Skeletal muscle satellite cell (primary cell): ENCODE results near the gene SFXN5.
A peak's percentile ranks its signal among the peaks of the same experiment; 100 is the strongest.

Experiments used
- H3K27me3 ChIP-seq: 2 replicates; pipeline ENCODE4 v1.7.0; 2013; ENCODE audit warnings: low read length; ENCODE audit not compliant: control insufficient read depth, insufficient read depth
- H3K36me3 ChIP-seq: 2 replicates; pipeline ENCODE4 v1.7.0; 2013; ENCODE audit warnings: mild to moderate bottlenecking, control low read depth, low read length; ENCODE audit not compliant: insufficient read depth
- H3K4me1 ChIP-seq: 2 replicates; pipeline ENCODE4 v1.7.0; 2013; ENCODE audit warnings: low read length; ENCODE audit not compliant: control insufficient read depth, insufficient read depth
- H3K4me2 ChIP-seq: 2 replicates; pipeline ENCODE4 v1.7.0; 2013; ENCODE audit warnings: mild to moderate bottlenecking, low read length
- H3K4me3 ChIP-seq: 2 replicates; pipeline ENCODE4 v1.7.0; 2013; ENCODE audit warnings: low read length
- H3K9ac ChIP-seq: 2 replicates; pipeline ENCODE4 v1.7.0; 2013; ENCODE audit warnings: mild to moderate bottlenecking, low read depth, low read length, moderate library complexity
- H3K9me3 ChIP-seq: replicated peaks from 2 replicates; pipeline ENCODE4 v1.7.0; 2013; ENCODE audit warnings: mild to moderate bottlenecking, control low read depth, low read length

The SFXN5 gene

DNA sequence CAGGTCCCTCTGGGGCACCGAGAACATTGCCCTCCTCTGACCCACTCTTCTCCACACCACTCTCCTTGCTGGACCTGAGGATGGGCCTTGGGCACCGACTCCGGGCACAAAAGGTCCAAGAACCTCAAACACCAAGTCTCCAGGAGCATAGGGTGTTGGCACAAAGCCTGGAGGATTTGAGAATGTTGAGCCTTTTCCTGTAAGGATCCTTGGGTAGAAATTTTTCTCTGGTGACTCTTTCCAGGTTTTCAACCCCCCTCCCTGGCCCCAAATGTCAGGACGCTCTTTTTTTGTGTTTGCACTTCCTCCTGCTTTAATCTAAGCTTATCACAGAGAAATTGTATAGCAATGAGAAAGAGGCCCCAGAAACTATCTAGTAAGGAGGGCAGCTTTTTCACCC, 175.1 kb downstream of the SFXN5 start:
- Histone ChIP-seq H3K4me3 (no peak overlapping the region), H3K9me3 (no peaks in the 10 kb centered on the region), H3K27me3 (peaks cover 62% of the 10 kb centered on the region), H3K4me1 (peaks cover 11% of the 10 kb centered on the region), H3K9ac (no peak overlapping the region), H3K4me2 (no peak overlapping the region), H3K36me3 (peaks cover 4% of the 10 kb centered on the region)

DNA sequence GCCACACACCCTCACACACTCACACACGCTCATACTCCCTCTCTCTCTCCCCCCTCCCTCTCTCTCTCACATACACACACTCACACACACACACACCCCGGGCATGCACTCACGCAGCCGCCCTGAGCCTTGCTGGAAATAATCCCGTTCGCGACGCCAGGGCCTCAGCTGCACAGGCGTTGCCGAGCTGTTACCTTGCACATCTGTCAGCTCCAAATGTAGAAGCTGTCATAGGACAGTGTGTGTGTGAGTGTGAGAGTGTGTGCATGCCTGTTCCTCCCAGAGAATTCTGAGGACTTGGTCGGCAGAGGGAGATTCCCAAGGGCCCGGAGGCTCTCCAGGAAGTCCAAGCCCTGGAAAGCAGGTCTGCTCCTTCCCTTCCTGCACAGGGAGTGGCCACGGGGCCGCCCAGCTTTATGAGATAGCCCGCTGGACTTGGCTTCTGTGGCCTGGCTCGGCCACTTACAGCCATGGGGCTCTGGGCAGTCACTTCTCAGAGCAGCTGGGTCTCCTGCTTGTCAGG, 175.7 kb downstream of the SFXN5 start:
- H3K9ac ChIP-seq = no peak overlapping the region
- peak overlapping the region; percentile 54 for H3K4me3 ChIP-seq
- no peaks in the 10 kb centered on the region for H3K9me3 ChIP-seq
- H3K27me3 ChIP-seq = peaks cover 55% of the 10 kb centered on the region
- peaks cover 4% of the 10 kb centered on the region for H3K36me3 ChIP-seq
- peaks cover 11% of the 10 kb centered on the region for H3K4me1 ChIP-seq
- H3K4me2 ChIP-seq = peak overlapping the region; percentile 50

DNA sequence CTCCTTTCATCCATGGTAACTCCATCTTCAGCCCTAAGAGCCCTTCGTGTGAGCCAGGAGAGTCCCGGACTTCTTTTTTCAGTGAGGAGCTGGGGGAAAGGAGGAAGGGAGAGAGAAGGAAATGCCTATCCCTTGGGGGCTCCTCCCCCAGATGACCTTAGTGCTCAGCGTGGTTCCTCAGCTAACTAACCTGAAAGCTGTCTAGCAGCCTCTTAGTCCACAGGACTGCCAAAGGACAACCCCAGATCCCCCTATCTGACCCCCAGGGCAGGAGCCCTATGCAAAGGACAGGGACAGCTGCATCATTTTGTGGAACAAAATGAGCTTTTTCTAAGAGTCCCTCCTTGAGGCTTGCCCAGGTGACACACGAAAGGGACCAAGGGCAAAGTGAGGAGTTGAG, 176.4 kb downstream of the SFXN5 start:
- H3K27me3 ChIP-seq = peaks cover 49% of the 10 kb centered on the region
- H3K4me3 ChIP-seq = no peak overlapping the region
- H3K4me2 ChIP-seq = peak overlapping the region; percentile 50

DNA sequence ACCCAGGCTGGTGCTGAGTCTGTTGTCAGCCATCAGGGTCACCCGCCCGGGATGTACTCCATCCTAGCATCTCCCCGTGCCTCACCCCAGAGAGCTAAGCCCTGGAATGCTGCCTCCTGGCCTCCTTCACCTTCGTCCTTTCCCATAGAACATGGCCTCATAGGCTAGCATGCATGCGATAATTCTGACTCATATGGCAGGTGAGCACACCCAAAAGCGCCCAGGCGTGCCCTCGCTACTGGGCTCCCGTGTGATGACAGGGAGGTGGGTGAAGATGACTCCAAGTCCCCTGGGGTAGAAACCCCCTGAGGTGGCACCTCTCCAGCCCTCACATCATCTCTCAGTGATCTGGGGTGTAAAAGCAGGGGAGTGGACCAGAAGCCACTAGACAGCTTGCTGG, 177.0 kb downstream of the SFXN5 start:
- H3K9ac ChIP-seq = no peak overlapping the region
- peaks cover 4% of the 10 kb centered on the region for H3K36me3 ChIP-seq
- H3K27me3 ChIP-seq = peaks cover 42% of the 10 kb centered on the region
- H3K4me2 ChIP-seq = no peak overlapping the region
- peaks cover 11% of the 10 kb centered on the region for H3K4me1 ChIP-seq
- no peaks in the 10 kb centered on the region for H3K9me3 ChIP-seq
- H3K4me3 ChIP-seq = no peak overlapping the region

More for the DNA sequence above, 176.4 kb downstream of the SFXN5 start:
- Histone ChIP-seq H3K9ac (no peak overlapping the region), H3K9me3 (no peaks in the 10 kb centered on the region), H3K4me1 (peaks cover 11% of the 10 kb centered on the region), H3K36me3 (peaks cover 4% of the 10 kb centered on the region)

DNA sequence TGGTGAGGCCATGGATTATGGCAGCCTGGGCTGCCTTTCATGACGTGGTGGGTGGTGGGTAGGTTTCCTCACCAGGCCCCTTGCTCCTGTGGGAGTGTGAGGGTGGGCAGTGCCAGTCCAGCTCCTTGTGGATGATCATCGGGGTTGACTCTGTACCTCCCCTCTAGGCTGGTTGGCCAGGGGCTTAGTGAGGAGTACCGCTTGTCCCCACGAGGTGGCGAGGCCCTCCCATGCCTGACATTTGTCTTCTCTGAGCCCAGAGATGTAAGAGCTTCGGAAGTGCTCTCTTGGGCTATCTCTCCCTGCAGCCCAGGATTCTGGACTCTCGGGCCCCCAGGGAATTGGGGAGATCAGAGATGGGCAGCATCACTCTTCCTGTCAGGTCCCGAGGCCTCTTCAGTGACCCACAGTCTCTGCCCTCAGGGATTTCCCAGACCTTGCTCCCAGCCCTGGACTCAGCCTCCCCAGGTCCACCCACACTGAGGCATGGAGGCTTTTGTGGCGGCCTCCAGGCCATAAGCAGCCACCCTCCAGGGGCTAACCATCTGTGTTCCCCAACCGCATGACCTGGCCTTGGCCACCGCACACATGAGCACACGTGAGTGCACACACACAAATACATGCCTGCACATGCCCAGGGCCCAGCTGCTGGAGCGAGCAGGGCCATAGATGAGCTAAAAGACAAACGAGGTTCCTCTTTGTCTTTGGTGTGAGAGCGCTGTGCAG, 177.8 kb downstream of the SFXN5 start:
- no peak overlapping the region for H3K4me2 ChIP-seq
- H3K9ac ChIP-seq = no peak overlapping the region
- peaks cover 11% of the 10 kb centered on the region for H3K4me1 ChIP-seq
- H3K9me3 ChIP-seq = no peaks in the 10 kb centered on the region
- H3K27me3 ChIP-seq = peaks cover 36% of the 10 kb centered on the region
- H3K36me3 ChIP-seq = peaks cover 4% of the 10 kb centered on the region
- no peak overlapping the region for H3K4me3 ChIP-seq

DNA sequence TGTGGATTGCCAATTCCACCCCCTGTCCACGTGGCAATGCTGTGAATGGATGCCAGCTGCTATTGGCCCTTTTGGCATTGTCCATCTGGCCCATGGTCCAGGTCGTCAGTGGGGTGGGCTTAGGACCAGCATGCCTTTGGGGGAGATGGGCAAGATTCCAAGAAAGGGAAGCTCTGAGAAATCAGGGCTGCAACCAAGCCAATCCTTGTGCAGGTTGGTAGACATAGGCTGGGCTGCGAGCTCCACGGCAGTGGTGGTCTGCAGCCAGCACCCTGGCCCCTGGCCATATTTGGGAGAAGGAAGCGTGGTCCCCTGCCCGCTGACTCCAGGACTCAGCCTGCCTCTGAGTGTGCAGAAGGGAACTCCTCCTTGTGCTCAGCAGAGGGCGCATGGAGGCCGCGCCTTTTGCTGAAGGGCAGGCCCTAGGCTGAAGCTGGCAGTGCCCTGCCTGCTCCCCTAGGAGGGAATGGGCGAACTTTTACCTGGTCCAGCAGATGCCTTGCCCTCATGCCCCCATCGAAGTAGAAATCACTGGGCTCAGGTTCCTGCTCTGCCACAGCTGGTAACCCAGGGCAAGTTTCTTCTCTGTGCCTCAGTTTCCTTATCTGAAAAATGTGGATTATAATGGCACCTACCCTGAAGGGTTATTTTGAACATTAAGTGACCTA, 178.9 kb downstream of the SFXN5 start:
- Histone ChIP-seq H3K4me3 (no peak overlapping the region), H3K36me3 (peaks cover 4% of the 10 kb centered on the region), H3K9me3 (no peaks in the 10 kb centered on the region), H3K4me2 (no peak overlapping the region), H3K27me3 (peaks cover 26% of the 10 kb centered on the region), H3K4me1 (peaks cover 16% of the 10 kb centered on the region), H3K9ac (no peak overlapping the region)
